GM12891 (cell line): ENCODE data around the gene BEGAIN.

ENCODE experiments used
- DNase-seq: peaks from one replicate; pipeline ENCODE4 v3.0.0; 2011; ENCODE audit warnings: low spot score; ENCODE audit not compliant: insufficient read length
- FAIRE-seq: peaks from 2 replicates; lab custom pipeline; 2011; peaks lifted over from hg19 to GRCh38; lab: Jason Lieb, UNC
- PAX5 ChIP-seq: IDR thresholded peaks from 2 replicates; pipeline ENCODE4 v1.6.1; 2011; ENCODE audit warnings: low read length, moderate library complexity, mild to moderate bottlenecking; ENCODE audit not compliant: insufficient read depth, severe bottlenecking
- POLR2A ChIP-seq: IDR thresholded peaks from 2 replicates; pipeline ENCODE4 v1.6.1; 2011; ENCODE audit warnings: low read depth, low read length, control low read depth
- POLR2AphosphoS5 ChIP-seq: IDR thresholded peaks from 2 replicates; pipeline ENCODE4 v1.6.1; 2011; ENCODE audit warnings: low read depth, low read length, control low read depth
- POU2F2 ChIP-seq: IDR thresholded peaks from 2 replicates; pipeline ENCODE4 v1.6.1; 2011; ENCODE audit warnings: low read depth, mild to moderate bottlenecking, control low read depth, low read length, moderate library complexity
- SPI1 ChIP-seq: IDR thresholded peaks from 2 replicates; pipeline ENCODE4 v1.6.1; 2011; ENCODE audit warnings: low read depth, low read length, control low read depth
- TAF1 ChIP-seq: IDR thresholded peaks from 2 replicates; pipeline ENCODE4 v1.6.1; 2011; ENCODE audit warnings: low read depth, low read length, control low read depth

Gene BEGAIN

GRCh38 chr14:100591453-100592371 lies 4.5 kb upstream of the BEGAIN start:
- TF ChIP-seq POLR2A = no peak
- no peak for TF ChIP-seq TAF1
- TF ChIP-seq POU2F2 = no peak
- no peak for TF ChIP-seq SPI1
- no peak for TF ChIP-seq PAX5
- TF ChIP-seq POLR2AphosphoS5 = no peak
- no peak for FAIRE-seq

GRCh38 chr14:100590726-100591452 lies 3.7 kb upstream of the BEGAIN start:
- DNase-seq (no peak), FAIRE-seq (no peak)
- TF ChIP-seq POLR2A (no peak), TAF1 (no peak), SPI1 (no peak), POU2F2 (no peak), PAX5 (no peak), POLR2AphosphoS5 (no peak)

More at GRCh38 chr14:100591453-100592371, 4.5 kb upstream of the BEGAIN start:
- no peak for DNase-seq

GRCh38 chr14:100589760-100590469 lies 2.7 kb upstream of the BEGAIN start:
- FAIRE-seq (no peak), DNase-seq (no peak)
- TF ChIP-seq SPI1 (no peak), POU2F2 (no peak), TAF1 (no peak), PAX5 (no peak)

- DNase-seq (no peak), FAIRE-seq (no peak)
- TF ChIP-seq POLR2A = no peak
- TF ChIP-seq TAF1 = no peak
- no peak for TF ChIP-seq SPI1
- no peak for TF ChIP-seq POLR2AphosphoS5
These were observed 2.0 kb upstream of the BEGAIN start for GRCh38 chr14:100589071-100589759.

- FAIRE-seq = no peak
- TF ChIP-seq POLR2AphosphoS5 (no peak), TAF1 (no peak), POLR2A (no peak), PAX5 (no peak), SPI1 (no peak), POU2F2 (no peak)
- DNase-seq = no peak
These were observed 1.5 kb upstream of the BEGAIN start for GRCh38 chr14:100588671-100589070.

- TF ChIP-seq TAF1 (no peak), POLR2A (no peak), SPI1 (no peak), PAX5 (no peak), POLR2AphosphoS5 (no peak), POU2F2 (no peak)
- no peak for FAIRE-seq
- no peak for DNase-seq
These were observed 670 bp upstream of the BEGAIN start for GRCh38 chr14:100587763-100588411.

GRCh38 chr14:100586403-100587085 lies 673 bp downstream of the BEGAIN start:
- DNase-seq (no peak), FAIRE-seq (no peak)

GRCh38 chr14:100586153-100586402 lies 1.1 kb downstream of the BEGAIN start:
- TF ChIP-seq TAF1 (no peak), PAX5 (no peak), POLR2A (no peak), SPI1 (no peak)
- no peak for FAIRE-seq
- no peak for DNase-seq

More at GRCh38 chr14:100586403-100587085, 673 bp downstream of the BEGAIN start:
- TF ChIP-seq POLR2AphosphoS5 (no peak), POU2F2 (no peak), SPI1 (no peak), PAX5 (no peak)
